ENCODE data around the gene LANCL2. TPM values are rescaled to one million over a fixed set of nuclear protein-coding genes. Genes with fewer than 3 reads are reported as not detected.

LANCL2 gene
- polyA plus RNA-seq, 3 donors: 6.4 to 11.8 (median 8.3) TPM

DNA sequence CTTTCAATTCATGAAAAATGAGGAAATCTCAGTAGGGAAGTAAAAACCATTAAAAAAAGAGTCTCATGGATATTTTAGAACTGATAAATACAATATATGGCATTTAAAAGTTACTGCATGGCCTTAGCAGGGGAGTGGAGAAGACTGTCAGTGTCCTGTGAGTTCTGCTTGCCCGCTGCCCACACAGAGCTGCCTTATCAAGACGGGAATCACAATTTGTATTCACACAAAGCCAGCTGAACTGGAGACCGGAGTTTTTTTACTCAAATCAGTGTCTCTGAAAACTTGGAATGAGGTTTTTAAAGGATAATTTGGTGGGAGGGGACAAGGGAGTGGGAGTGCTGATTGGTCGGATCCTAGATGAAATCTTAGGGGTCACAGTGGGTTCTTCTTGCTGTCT, 17.1 kb downstream of the LANCL2 start:
- Histone ChIP-seq H3K4me2 (replicated peaks; ENCODE audit: extremely low read depth, low read length, poor library complexity, severe bottlenecking) (no peak overlapping the region), H2AFZ (ENCODE audit: insufficient read depth, low read depth, low read length, poor library complexity, severe bottlenecking) (no peak overlapping the region), H3K27ac (ENCODE audit: low read depth in 1 of 2, low read length in 2 of 2) (no peak overlapping the region), H4K20me1 (ENCODE audit: insufficient read depth, low read length) (no peaks in the 10 kb centered on the region), H3K9me3 (replicated peaks in 1 of 2; ENCODE audit: control insufficient read depth in 1 of 2, insufficient read depth in 1 of 2, low read length in 2 of 2) (peaks cover 22 to 28% of the 10 kb centered on the region in 2 donors), H3K27me3 (ENCODE audit: control insufficient read depth in 2 of 2, insufficient read depth in 2 of 2, low read length in 2 of 2) (no peaks in the 10 kb centered on the region), H3K4me3 (replicated peaks in 1 of 3; ENCODE audit: low read depth in 2 of 3, low read length in 3 of 3) (no peak overlapping the region), H3K79me2 (ENCODE audit: insufficient read depth, low read length) (no peaks in the 10 kb centered on the region), H3K4me1 (ENCODE audit: control insufficient read depth in 1 of 2, insufficient read depth in 2 of 2, low read length in 2 of 2) (no peaks in the 10 kb centered on the region), H3K9ac (ENCODE audit: insufficient read depth, low read length, poor library complexity, severe bottlenecking) (no peak overlapping the region), H3K36me3 (replicated peaks in 1 of 2; ENCODE audit: control insufficient read depth in 1 of 2, insufficient read depth in 2 of 2, low read length in 2 of 2) (no peaks in the 10 kb centered on the region)
- H3K4me1 Mint-ChIP-seq: no peaks in the 10 kb centered on the region
- H3K27me3 Mint-ChIP-seq (ENCODE audit: low read depth in 3 of 3): no peaks in the 10 kb centered on the region
- 100% methylated on average over 1 of the region's 4 CpGs for WGBS (ENCODE audit: insufficient coverage)
- peaks cover 20 to 52% (median 42%) of the 10 kb centered on the region in 7 donors for H3K9me3 Mint-ChIP-seq
- H3K36me3 Mint-ChIP-seq: peaks cover 0 to 2% of the 10 kb centered on the region in 2 donors
- DNase-seq: no peak
- intact Hi-C loops (cut with micrococcal nuclease): no loop called here
- H3K4me3 Mint-ChIP-seq: no peak overlapping the region
- TF ChIP-seq, protein P1, sequence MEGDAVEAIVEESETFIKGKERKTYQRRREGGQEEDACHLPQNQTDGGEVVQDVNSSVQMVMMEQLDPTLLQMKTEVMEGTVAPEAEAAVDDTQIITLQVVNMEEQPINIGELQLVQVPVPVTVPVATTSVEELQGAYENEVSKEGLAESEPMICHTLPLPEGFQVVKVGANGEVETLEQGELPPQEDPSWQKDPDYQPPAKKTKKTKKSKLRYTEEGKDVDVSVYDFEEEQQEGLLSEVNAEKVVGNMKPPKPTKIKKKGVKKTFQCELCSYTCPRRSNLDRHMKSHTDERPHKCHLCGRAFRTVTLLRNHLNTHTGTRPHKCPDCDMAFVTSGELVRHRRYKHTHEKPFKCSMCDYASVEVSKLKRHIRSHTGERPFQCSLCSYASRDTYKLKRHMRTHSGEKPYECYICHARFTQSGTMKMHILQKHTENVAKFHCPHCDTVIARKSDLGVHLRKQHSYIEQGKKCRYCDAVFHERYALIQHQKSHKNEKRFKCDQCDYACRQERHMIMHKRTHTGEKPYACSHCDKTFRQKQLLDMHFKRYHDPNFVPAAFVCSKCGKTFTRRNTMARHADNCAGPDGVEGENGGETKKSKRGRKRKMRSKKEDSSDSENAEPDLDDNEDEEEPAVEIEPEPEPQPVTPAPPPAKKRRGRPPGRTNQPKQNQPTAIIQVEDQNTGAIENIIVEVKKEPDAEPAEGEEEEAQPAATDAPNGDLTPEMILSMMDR (IDR thresholded peaks at IDR 0.05): no peak
- H3K27ac Mint-ChIP-seq: no peak overlapping the region

DNA sequence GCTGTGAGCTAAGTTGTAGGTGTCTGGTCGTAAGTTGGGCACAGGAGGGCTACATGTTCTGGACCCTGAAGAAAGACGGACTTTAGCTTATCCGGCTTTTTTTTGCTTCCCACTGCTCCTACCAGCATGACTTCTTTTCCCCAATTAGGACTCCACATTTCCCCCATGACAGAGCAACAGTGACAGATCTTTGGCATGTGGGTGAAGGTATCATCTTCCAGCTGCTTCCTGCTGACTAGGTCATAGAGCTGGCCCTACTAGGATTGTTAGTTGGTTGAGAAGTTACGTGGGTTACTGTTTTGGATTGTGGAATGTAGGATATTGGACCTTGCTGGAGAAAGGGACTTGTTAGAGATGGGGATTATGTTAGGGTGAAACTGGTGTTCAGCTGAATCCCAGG, 21.4 kb downstream of the LANCL2 start:
- Histone ChIP-seq H3K27ac (ENCODE audit: low read depth in 1 of 2, low read length in 2 of 2) (no peak overlapping the region), H3K9ac (ENCODE audit: insufficient read depth, low read length, poor library complexity, severe bottlenecking) (no peak overlapping the region), H3K27me3 (ENCODE audit: control insufficient read depth in 2 of 2, insufficient read depth in 2 of 2, low read length in 2 of 2) (no peaks in the 10 kb centered on the region), H3K9me3 (replicated peaks in 1 of 2; ENCODE audit: control insufficient read depth in 1 of 2, insufficient read depth in 1 of 2, low read length in 2 of 2) (peaks cover 44 to 45% of the 10 kb centered on the region in 2 donors), H3K4me3 (replicated peaks in 1 of 3; ENCODE audit: low read depth in 2 of 3, low read length in 3 of 3) (no peak overlapping the region), H2AFZ (ENCODE audit: insufficient read depth, low read depth, low read length, poor library complexity, severe bottlenecking) (no peak overlapping the region), H4K20me1 (ENCODE audit: insufficient read depth, low read length) (no peaks in the 10 kb centered on the region), H3K4me2 (replicated peaks; ENCODE audit: extremely low read depth, low read length, poor library complexity, severe bottlenecking) (no peak overlapping the region), H3K4me1 (ENCODE audit: control insufficient read depth in 1 of 2, insufficient read depth in 2 of 2, low read length in 2 of 2) (no peaks in the 10 kb centered on the region), H3K36me3 (replicated peaks in 1 of 2; ENCODE audit: control insufficient read depth in 1 of 2, insufficient read depth in 2 of 2, low read length in 2 of 2) (no peaks in the 10 kb centered on the region), H3K79me2 (ENCODE audit: insufficient read depth, low read length) (no peaks in the 10 kb centered on the region)
- H3K4me1 Mint-ChIP-seq: no peaks in the 10 kb centered on the region
- no peak overlapping the region for H3K4me3 Mint-ChIP-seq
- no peaks in the 10 kb centered on the region for H3K27me3 Mint-ChIP-seq (ENCODE audit: low read depth in 3 of 3)
- H3K27ac Mint-ChIP-seq: no peak overlapping the region
- peaks cover 37 to 77% (median 57%) of the 10 kb centered on the region in 7 donors for H3K9me3 Mint-ChIP-seq
- peaks cover 0 to 2% of the 10 kb centered on the region in 2 donors for H3K36me3 Mint-ChIP-seq
- intact Hi-C loops (cut with micrococcal nuclease): no loop called here
- DNase-seq: no peak
- 92% methylated on average over 1 of the region's 4 CpGs for WGBS (ENCODE audit: insufficient coverage)
- TF ChIP-seq, protein P1 (IDR thresholded peaks at IDR 0.05): no peak

Measured in CD14-positive monocyte (primary cell).